Neural cell (in vitro differentiated cells): ENCODE data around the gene MYO15A. TPM values are rescaled to one million over a fixed set of nuclear protein-coding genes. Genes with fewer than 3 reads are reported as not detected.

Experiments
- H2AFZ ChIP-seq: fragments of 200-600, 300-800 bp; sonication (generic), shearing (Covaris generic); 2 replicates; pipeline ENCODE4 v1.6.0; 2014; ENCODE audit warnings: low read depth, mild to moderate bottlenecking, antibody characterized with exemption, low read length, moderate library complexity
- H3F3A ChIP-seq: fragments of 200-600 bp; shearing (Covaris generic); 2 replicates; pipeline ENCODE4 v1.6.1; 2016; ENCODE audit warnings: mild to moderate bottlenecking, moderate library complexity, mixed read lengths, antibody characterized with exemption, low read length; ENCODE audit not compliant: insufficient read depth, poor library complexity, severe bottlenecking
- H3K27ac ChIP-seq: fragments of 200-600, 300-800 bp; sonication (generic), shearing (Covaris generic); 2 replicates; pipeline ENCODE4 v1.5.1; 2014; ENCODE audit warnings: mild to moderate bottlenecking, low read length, moderate library complexity
- H3K27me3 ChIP-seq: fragments of 300-800, 200-600 bp; sonication (generic), shearing (Covaris generic); 2 replicates; pipeline ENCODE4 v1.6.0; 2014; ENCODE audit warnings: mild to moderate bottlenecking, low read depth, low read length, moderate library complexity; ENCODE audit not compliant: insufficient read depth
- H3K36me3 ChIP-seq: fragments of 300-800, 200-600 bp; sonication (generic), shearing (Covaris generic); 2 replicates; pipeline ENCODE4 v1.5.1; 2014; ENCODE audit warnings: mild to moderate bottlenecking, antibody characterized with exemption, low read length, moderate library complexity; ENCODE audit not compliant: insufficient read depth
- H3K4me2 ChIP-seq: fragments of 300-800, 200-600 bp; sonication (generic), shearing (Covaris generic); 2 replicates; pipeline ENCODE4 v1.6.0; 2014; ENCODE audit warnings: mild to moderate bottlenecking, low read length
- H3K4me3 ChIP-seq: fragments of 300-800, 200-600 bp; sonication (generic), shearing (Covaris generic); 2 replicates; pipeline ENCODE4 v1.5.1; 2014; ENCODE audit warnings: mild to moderate bottlenecking, low read length, moderate library complexity
- H3K79me2 ChIP-seq: fragments of 200-600 bp; shearing (Covaris generic); replicated peaks from 2 replicates; pipeline ENCODE4 v1.6.0; 2014; ENCODE audit warnings: mild to moderate bottlenecking, low read length, moderate library complexity; ENCODE audit not compliant: insufficient read depth
- H3K9ac ChIP-seq: fragments of 300-800, 200-600 bp; sonication (generic), shearing (Covaris generic); 2 replicates; pipeline ENCODE4 v1.6.1; 2016; ENCODE audit warnings: mild to moderate bottlenecking, low read length, mixed read lengths
- H3K9me2 ChIP-seq: fragments of 200-600 bp; shearing (Covaris generic); 2 replicates; pipeline ENCODE4 v1.6.1; 2016; ENCODE audit warnings: mild to moderate bottlenecking, low read length, mixed read lengths; ENCODE audit not compliant: insufficient read depth
- H3K9me3 ChIP-seq: fragments of 200-600, 300-800 bp; sonication (generic), shearing (Covaris generic); 2 replicates; pipeline ENCODE4 v1.6.1; 2016; ENCODE audit warnings: mild to moderate bottlenecking, mixed run types, low read length, moderate library complexity, mixed read lengths
- H4K20me1 ChIP-seq: fragments of 200-600 bp; shearing (Covaris generic); 2 replicates; pipeline ENCODE4 v1.6.1; 2016; ENCODE audit warnings: mild to moderate bottlenecking, mixed run types; ENCODE audit not compliant: insufficient read depth
- CTCF ChIP-seq: fragments of 450-650 bp; IDR thresholded peaks from 2 replicates; pipeline ENCODE4 v1.5.1; 2014; ENCODE audit warnings: antibody characterized with exemption, mild to moderate bottlenecking, moderate library complexity; ENCODE audit not compliant: poor library complexity, severe bottlenecking
- EP300 ChIP-seq: fragments of 450-650 bp; conservative IDR thresholded peaks from 2 replicates; pipeline ENCODE4 v1.6.1; 2014; ENCODE audit warnings: antibody characterized with exemption, mild to moderate bottlenecking, moderate library complexity; ENCODE audit not compliant: poor library complexity, severe bottlenecking
- EZH2 ChIP-seq: fragments of 200-600, 300-800 bp; shearing (Covaris generic), sonication (generic); IDR thresholded peaks from 2 replicates; pipeline ENCODE4 v1.6.1; 2014; ENCODE audit warnings: antibody characterized with exemption, low read length, borderline replicate concordance, mild to moderate bottlenecking; ENCODE audit not compliant: insufficient read depth, poor library complexity, severe bottlenecking
- MXI1 ChIP-seq: fragments of 450-650 bp; conservative IDR thresholded peaks from 2 replicates; pipeline ENCODE4 v1.6.1; 2014; ENCODE audit warnings: antibody characterized with exemption, mild to moderate bottlenecking; ENCODE audit not compliant: poor library complexity, severe bottlenecking
- POLR2AphosphoS5 ChIP-seq: IDR thresholded peaks from 2 replicates; pipeline ENCODE4 v1.6.1; 2012
- RAD21 ChIP-seq: fragments of 450-650 bp; conservative IDR thresholded peaks from 2 replicates; pipeline ENCODE4 v1.6.1; 2014; ENCODE audit warnings: antibody characterized with exemption, mild to moderate bottlenecking, moderate library complexity
- REST ChIP-seq: IDR thresholded peaks from 2 replicates; pipeline ENCODE4 v1.6.1; 2012; ENCODE audit warnings: borderline replicate concordance
- SMC3 ChIP-seq: fragments of 450-650 bp; conservative IDR thresholded peaks from 2 replicates; pipeline ENCODE4 v1.6.1; 2014; ENCODE audit warnings: antibody characterized with exemption, mild to moderate bottlenecking, moderate library complexity; ENCODE audit not compliant: poor library complexity
- TAF1 ChIP-seq: IDR thresholded peaks from 2 replicates; pipeline ENCODE4 v1.6.1; 2012; ENCODE audit warnings: low read depth
- polyA plus RNA-seq: library from polyadenylated mRNA; depleted of rRNA; stranded (reverse); fragments of >200 nt; gene quantifications from 2 replicates; pipeline ENCODE4 v1.2.3, GENCODE V29; 2014

MYO15A gene
- polyA plus RNA-seq, 1 donor from 2014 or later, result 1.9 TPM

- TF ChIP-seq POLR2AphosphoS5 (no peak), MXI1 (no peak), EZH2 (no peak), RAD21 (no peak), SMC3 (no peak), CTCF (no peak), EP300 (no peak), TAF1 (no peak), REST (no peak)
- H4K20me1 ChIP-seq, result no peaks in the 10 kb centered on the region
- no peaks in the 10 kb centered on the region for H3K79me2 ChIP-seq
- H3K9me3 ChIP-seq, result no peaks in the 10 kb centered on the region
- no peaks in the 10 kb centered on the region for H3K9me2 ChIP-seq
- no peak overlapping the region for H2AFZ ChIP-seq
- no peak overlapping the region for H3K9ac ChIP-seq
- no peak overlapping the region for H3K4me2 ChIP-seq
- no peaks in the 10 kb centered on the region for H3K27me3 ChIP-seq
- H3K27ac ChIP-seq, result no peak overlapping the region
- H3K36me3 ChIP-seq, result no peaks in the 10 kb centered on the region
- H3F3A ChIP-seq, result no peaks in the 10 kb centered on the region
- H3K4me3 ChIP-seq, result no peak overlapping the region
These were observed 51.1 kb downstream of the MYO15A start for GRCh38 chr17:18159551-18160120.

GRCh38 chr17:18160128-18160856, 51.7 kb downstream of the MYO15A start:
- Histone ChIP-seq H3F3A (no peaks in the 10 kb centered on the region), H3K9ac (no peak overlapping the region), H3K79me2 (no peaks in the 10 kb centered on the region), H3K9me2 (no peaks in the 10 kb centered on the region), H3K9me3 (no peaks in the 10 kb centered on the region), H3K4me3 (no peak overlapping the region), H3K4me2 (no peak overlapping the region), H3K36me3 (no peaks in the 10 kb centered on the region), H3K27me3 (no peaks in the 10 kb centered on the region), H3K27ac (no peak overlapping the region), H2AFZ (no peak overlapping the region), H4K20me1 (no peaks in the 10 kb centered on the region)
- TF ChIP-seq REST (no peak), EZH2 (no peak), SMC3 (no peak), RAD21 (no peak), TAF1 (no peak), MXI1 (no peak), EP300 (no peak), POLR2AphosphoS5 (no peak)
